ENCODE results near the gene KCTD7. TPM values are rescaled to one million over a fixed set of nuclear protein-coding genes. Genes with fewer than 3 reads are reported as not detected.

KCTD7 gene
- total and polyA plus RNA-seq, 2 of the 13 experiments (the other 11 are each of a cell fraction or from before 2014, with no cell fraction given): 7.3 to 13.5 TPM

DNA sequence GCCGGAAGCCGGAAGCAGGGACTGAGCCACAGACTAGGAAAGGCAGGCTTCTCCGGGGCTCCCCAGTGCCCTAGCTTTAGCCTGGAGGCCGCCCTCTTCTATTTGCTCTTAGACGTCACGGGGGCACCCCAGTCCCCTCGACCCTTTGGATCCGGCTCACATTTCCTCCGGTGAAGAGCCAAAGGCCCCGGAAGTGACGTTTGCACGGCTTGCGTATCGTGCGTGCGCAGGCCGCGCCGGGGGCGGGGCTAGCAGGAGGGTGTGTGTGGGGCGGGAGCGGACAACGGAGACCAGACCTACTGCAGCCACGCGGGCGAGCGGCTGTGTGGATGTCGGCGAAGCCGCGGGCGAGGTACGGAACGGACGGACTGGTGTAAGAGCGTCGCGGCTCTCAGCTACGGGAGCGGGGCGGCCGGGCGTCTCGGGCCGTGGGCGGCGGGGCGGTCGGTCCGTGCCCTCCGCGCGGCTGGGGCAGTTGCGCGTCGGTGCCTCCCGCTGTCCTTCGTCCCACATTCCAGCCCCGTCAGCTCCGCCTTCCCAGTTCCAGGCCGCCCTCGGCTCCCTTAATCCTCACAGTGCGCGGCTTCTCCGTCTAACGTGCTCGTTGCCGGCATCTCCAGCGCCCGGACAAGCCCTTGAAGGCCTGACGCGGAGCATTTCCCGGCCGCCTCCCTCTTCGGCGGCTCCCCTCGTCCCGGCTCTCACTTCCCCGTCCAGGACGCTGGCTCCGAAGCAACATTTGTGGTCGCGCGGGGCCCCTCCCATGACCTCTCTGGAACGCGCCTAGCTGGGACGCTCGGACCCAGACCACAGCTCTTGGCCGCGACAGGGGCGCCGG, 25.8 kb downstream of the KCTD7 start (continued):
- TF ChIP-seq CREM (IDR thresholded peaks at IDR 0.05): peak; percentile 97
- peak; percentile 72; the same call in 1 of the 2 replicates for TF ChIP-seq CREM (CRISPR knock-in tag; IDR thresholded peaks at IDR 0.05)
- TF ChIP-seq ZNF557 (CRISPR knock-in tag; IDR thresholded peaks at IDR 0.05): peak; percentile 88; the same call in 1 of the 2 replicates
- peak; percentile 76 for TF ChIP-seq ZNF329 (CRISPR knock-in tag; IDR thresholded peaks at IDR 0.05; ENCODE audit: low read depth)
- TF ChIP-seq ZNF354B (CRISPR knock-in tag; IDR thresholded peaks at IDR 0.05): no peak
- TF ChIP-seq SMAD3 (CRISPR knock-in tag; IDR thresholded peaks at IDR 0.05): peak; percentile 78
- no peak for TF ChIP-seq ZNF333 (CRISPR knock-in tag; IDR thresholded peaks at IDR 0.05; ENCODE audit: borderline replicate concordance)
- TF ChIP-seq ZFP37 (CRISPR knock-in tag; IDR thresholded peaks at IDR 0.05; ENCODE audit: borderline replicate concordance): 0 out of 2 replicates have a peak, but pooled peaks have one; percentile 49
- no peak for TF ChIP-seq MLLT10 (CRISPR knock-in tag; IDR thresholded peaks at IDR 0.05)
- no peak for TF ChIP-seq ZNF83 (CRISPR knock-in tag; IDR thresholded peaks at IDR 0.05; ENCODE audit: borderline replicate concordance)
- TF ChIP-seq HNF1B (CRISPR knock-in tag; IDR thresholded peaks at IDR 0.05): peak; percentile 92
- peak; percentile 33; the same call in 1 of the 2 replicates for TF ChIP-seq CBX5 (CRISPR knock-in tag; IDR thresholded peaks at IDR 0.05; ENCODE audit: borderline replicate concordance)
- peak; percentile 90 for TF ChIP-seq ZFY (CRISPR knock-in tag; IDR thresholded peaks at IDR 0.05)
- peak; percentile 54; the same call in 1 of the 2 replicates for TF ChIP-seq ZSCAN25 (CRISPR knock-in tag; IDR thresholded peaks at IDR 0.05)
- TF ChIP-seq TERF1 (CRISPR knock-in tag; IDR thresholded peaks at IDR 0.05): no peak
- no peak for TF ChIP-seq TBX3 (IDR thresholded peaks at IDR 0.05; ENCODE audit: borderline replicate concordance)
- TF ChIP-seq SIX1 (CRISPR knock-in tag; IDR thresholded peaks at IDR 0.05; ENCODE audit: borderline replicate concordance): peak; percentile 73
- peak; percentile 92 for TF ChIP-seq SAP130 (CRISPR knock-in tag; IDR thresholded peaks at IDR 0.05; ENCODE audit: low read depth)
- TF ChIP-seq SIN3B (IDR thresholded peaks at IDR 0.05; ENCODE audit: low read length): no peak
- no peak for TF ChIP-seq ZNF530 (CRISPR knock-in tag; IDR thresholded peaks at IDR 0.05; ENCODE audit: low read depth)
- peak; percentile 89; the same call in 1 of the 2 replicates for TF ChIP-seq PRDM4 (CRISPR knock-in tag; IDR thresholded peaks at IDR 0.05; ENCODE audit: borderline replicate concordance)
- TF ChIP-seq ZNF816 (CRISPR knock-in tag; IDR thresholded peaks at IDR 0.05; ENCODE audit: borderline replicate concordance): peak; percentile 98
- no peak for TF ChIP-seq ZNF207 (IDR thresholded peaks at IDR 0.05; ENCODE audit: borderline replicate concordance)
- TF ChIP-seq SMARCC2 (IDR thresholded peaks at IDR 0.05): no peak
- no peak for TF ChIP-seq SRF (IDR thresholded peaks at IDR 0.05; ENCODE audit: low read depth, low read length)

Data from HepG2 (cell line).